Measurements from ENCODE around the gene KBTBD13.

- TF ChIP-seq CTCF (IDR thresholded peaks at IDR 0.05 in 4 of 5, conservative IDR thresholded peaks at IDR 0.05 in 1 of 5) (no peak), POLR2A (IDR thresholded peaks at IDR 0.05) (no peak)
Observed at GRCh38 chr15:65055201-65055870, 21.2 kb upstream of the KBTBD13 start.

Data from gastrocnemius medialis (tissue), 4 donors.